GM12872 (cell line): ENCODE results near the gene IDH3A.

Experiments
- TF ChIP-seq, protein P1 (sequence below): IDR thresholded peaks from 3 replicates; pipeline ENCODE4 v1.5.1; 2011; ENCODE audit warnings: low read depth, mild to moderate bottlenecking, low read length, moderate library complexity; ENCODE audit not compliant: insufficient read depth

Gene IDH3A

DNA sequence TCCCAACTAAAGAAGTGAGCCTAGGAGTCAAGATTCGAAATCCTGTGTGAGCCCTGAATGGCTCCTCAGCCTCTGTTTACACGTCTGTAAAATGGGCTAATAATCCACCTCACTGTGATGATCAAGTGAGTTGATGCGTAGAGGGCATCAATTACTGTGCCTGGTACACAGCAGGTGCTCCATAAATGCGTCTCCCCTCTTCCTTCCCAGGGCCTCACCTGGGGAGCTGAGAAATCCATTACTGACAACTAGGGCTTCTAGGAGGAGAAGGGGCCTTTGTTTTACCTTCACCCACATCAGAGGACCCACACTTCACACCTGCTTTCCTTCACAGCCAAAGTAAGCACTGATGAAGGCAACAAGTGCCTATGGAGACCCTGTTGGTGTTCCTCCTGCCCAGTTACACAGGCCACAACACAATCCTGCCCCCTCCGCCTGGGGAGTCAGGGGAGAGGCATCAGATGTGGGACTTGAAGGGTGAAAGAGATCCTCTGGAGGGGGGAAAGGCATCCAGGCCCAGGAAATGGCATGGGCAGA, 19.3 kb upstream of the IDH3A start:
- TF ChIP-seq, protein P1, sequence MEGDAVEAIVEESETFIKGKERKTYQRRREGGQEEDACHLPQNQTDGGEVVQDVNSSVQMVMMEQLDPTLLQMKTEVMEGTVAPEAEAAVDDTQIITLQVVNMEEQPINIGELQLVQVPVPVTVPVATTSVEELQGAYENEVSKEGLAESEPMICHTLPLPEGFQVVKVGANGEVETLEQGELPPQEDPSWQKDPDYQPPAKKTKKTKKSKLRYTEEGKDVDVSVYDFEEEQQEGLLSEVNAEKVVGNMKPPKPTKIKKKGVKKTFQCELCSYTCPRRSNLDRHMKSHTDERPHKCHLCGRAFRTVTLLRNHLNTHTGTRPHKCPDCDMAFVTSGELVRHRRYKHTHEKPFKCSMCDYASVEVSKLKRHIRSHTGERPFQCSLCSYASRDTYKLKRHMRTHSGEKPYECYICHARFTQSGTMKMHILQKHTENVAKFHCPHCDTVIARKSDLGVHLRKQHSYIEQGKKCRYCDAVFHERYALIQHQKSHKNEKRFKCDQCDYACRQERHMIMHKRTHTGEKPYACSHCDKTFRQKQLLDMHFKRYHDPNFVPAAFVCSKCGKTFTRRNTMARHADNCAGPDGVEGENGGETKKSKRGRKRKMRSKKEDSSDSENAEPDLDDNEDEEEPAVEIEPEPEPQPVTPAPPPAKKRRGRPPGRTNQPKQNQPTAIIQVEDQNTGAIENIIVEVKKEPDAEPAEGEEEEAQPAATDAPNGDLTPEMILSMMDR, result no peak

DNA sequence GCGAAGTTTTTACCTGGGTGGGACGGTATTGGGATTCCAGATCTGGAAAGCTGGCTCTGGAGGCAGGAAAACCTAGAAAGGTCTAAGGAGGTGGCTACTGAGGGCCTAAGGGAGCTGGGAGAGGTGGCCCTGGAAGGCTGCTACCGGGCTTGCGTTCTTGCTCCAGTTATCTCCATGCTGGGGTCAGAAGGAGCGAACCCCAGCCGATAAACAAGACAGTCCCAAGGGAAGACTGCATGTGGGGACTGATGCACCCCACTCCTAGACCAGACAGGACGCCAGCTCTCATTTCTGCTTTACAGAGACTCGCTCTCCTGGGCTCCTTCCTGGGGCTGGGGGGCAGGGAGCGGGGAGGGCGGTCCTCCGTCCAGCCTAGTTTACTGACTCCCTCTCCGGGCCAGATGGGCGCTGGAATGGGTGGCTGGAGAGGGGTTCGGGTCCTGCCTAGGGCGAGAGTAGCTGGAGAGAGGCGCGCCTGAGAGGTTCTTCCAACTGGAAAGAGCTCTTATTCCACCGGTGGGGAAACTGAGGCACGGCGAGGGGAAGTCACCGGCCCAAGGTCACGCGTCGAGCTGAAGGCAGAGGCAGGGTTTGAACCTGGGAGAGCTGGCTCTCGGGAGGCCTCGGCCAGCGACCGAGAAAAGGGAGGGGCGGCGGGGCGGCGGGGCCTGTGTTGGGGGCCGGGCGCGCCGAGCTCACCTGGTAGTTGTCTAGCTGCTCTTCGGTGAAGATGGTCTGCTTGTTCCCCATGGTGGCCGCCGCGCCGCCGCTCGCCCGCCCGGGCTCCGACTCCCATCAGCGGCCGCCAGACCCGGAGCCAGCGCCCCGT, 18.5 kb upstream of the IDH3A start:
- TF ChIP-seq, protein P1, result no peak

GRCh38 chr15:78131295-78132061, 17.7 kb upstream of the IDH3A start, which contains the start of gene CIB2:
Gene CIB2, minus strand, starts transcription at chr15:78131445. Its CDS starts 230 bp downstream, at chr15:78131215.
- TF ChIP-seq, protein P1, result peak; percentile 73

DNA sequence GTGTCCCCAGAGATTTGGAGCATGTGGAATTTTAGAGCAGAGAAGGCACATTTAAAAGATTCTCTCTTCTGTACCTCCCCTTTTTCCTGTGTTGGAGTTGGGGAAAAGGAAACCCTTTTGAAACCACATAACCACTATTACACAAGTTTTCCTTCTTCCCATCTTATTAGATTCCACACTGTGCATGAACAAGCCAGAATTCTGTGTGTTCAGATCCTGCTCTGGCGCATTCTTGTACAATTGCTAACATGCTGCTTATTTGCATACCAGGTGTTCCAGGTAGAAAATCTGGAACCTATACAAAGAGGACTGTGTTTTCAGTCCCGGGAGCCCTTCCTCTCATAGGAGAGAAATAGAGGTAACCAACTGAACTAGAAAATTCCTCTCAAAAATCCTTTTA, 15.4 kb upstream of the IDH3A start:
- TF ChIP-seq, protein P1, result no peak

DNA sequence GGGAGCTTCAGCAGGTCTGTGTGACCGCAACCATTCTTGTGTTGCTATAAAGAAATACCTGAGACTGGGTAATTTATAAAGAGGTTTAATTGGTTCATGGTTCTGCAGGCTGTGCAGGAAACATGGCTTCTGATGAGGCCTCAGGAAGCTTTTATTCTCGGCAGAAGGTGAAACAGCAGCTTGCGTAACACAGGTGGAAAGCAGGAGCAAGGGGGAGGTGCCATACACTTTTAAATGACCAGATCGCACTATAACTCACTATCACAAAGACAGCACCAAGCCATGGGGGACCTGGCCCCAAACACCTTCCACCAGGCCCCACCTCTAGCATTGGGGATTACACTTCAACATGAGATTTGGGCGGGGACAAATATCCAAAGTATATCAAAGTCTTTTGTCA, 9.6 kb upstream of the IDH3A start:
- TF ChIP-seq, protein P1, result no peak

DNA sequence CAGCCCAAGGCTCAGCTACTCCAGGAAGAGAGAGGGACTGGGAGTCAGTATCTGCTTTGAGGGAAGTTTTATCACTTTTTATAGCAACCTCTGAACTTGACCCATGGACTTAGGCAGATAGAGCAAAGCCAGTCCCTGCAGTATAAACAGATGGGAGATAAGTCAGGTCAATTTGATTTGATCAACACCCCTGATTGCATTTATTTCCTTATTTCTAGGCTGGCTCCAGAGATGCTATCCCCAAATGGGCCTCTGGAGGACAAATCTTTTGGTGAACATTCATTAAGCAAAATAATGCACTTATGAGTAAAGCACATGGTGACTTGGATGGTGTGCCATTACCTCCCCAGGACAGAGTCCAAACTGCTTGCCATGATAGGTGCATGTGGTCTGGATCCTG, 8.9 kb upstream of the IDH3A start:
- TF ChIP-seq, protein P1, result no peak

GRCh38 chr15:78142332-78142731, 6.8 kb upstream of the IDH3A start:
- TF ChIP-seq, protein P1, result no peak
